Natural killer cell treated with Interleukin-12 subunit alpha and Interleukin-12 subunit beta and Interleukin-15 and Interleukin-18, amount 100 ng/mL, for 72 hours (primary cell): ENCODE measurements around the gene APOBEC2. TPM values are rescaled to one million over a fixed set of nuclear protein-coding genes. Genes with fewer than 3 reads are reported as not detected.

Source experiments
- ATAC-seq, 2 donors: fragments of 150-1000 bp; cut with Tn5 transposase in 1 of 2; sonication (Bioruptor Pico), chemical (Tn5 transposase) in 1 of 2; 2 replicates each; pipeline ENCODE4 v1.10.0; 2021
- DNase-seq: peaks from one replicate; pipeline ENCODE4 v3.0.0; 2022; ENCODE audit warnings: low spot score
- H3K27ac Mint-ChIP-seq, 2 donors: 1 replicate in 1 of 2; 2 replicates in 1 of 2; pipeline ENCODE4 v1.8.0; 2022; ENCODE audit warnings: mixed read lengths in 2 of 2, mild to moderate bottlenecking in 1 of 2, moderate library complexity in 1 of 2
- H3K27me3 Mint-ChIP-seq, 2 donors: 1 replicate in 1 of 2; 2 replicates in 1 of 2; pipeline ENCODE4 v1.8.0; 2022; ENCODE audit warnings: mixed read lengths in 2 of 2
- H3K36me3 Mint-ChIP-seq: one replicate; pipeline ENCODE4 v1.8.0; 2022; ENCODE audit warnings: mixed read lengths
- H3K4me1 Mint-ChIP-seq, 2 donors: 1 replicate in 1 of 2; 2 replicates in 1 of 2; pipeline ENCODE4 v1.8.0; 2022; ENCODE audit warnings: low read depth in 2 of 2, mixed read lengths in 2 of 2, mild to moderate bottlenecking in 1 of 2
- H3K4me3 Mint-ChIP-seq: one replicate; pipeline ENCODE4 v1.8.0; 2022; ENCODE audit warnings: mixed read lengths
- H3K9me3 Mint-ChIP-seq: 2 replicates; pipeline ENCODE4 v1.8.0; 2022; ENCODE audit warnings: mixed read lengths
- total RNA-seq, 2 donors: library from RNA; stranded (reverse); gene quantifications; one replicate each; pipeline ENCODE4 v1.2.3, GENCODE V29; 2022

The APOBEC2 gene
- total RNA-seq, 2 donors from 2014 or later = not detected

- Mint-ChIP-seq H3K4me1 (peaks cover 23 to 41% of the 10 kb centered on the region in 2 donors), H3K36me3 (peaks cover 13% of the 10 kb centered on the region), H3K27me3 (no peaks in the 10 kb centered on the region), H3K27ac (peak overlapping the region; percentile 90 to 91), H3K4me3 (peak overlapping the region; percentile 94), H3K9me3 (no peaks in the 10 kb centered on the region)
- no peak for DNase-seq
- no peak for ATAC-seq
These were observed 21.1 kb downstream of the APOBEC2 start for GRCh38 chr6:41073968-41074691.

GRCh38 chr6:41074692-41075436 lies 21.9 kb downstream of the APOBEC2 start:
- H3K4me1 Mint-ChIP-seq = peaks cover 23 to 41% of the 10 kb centered on the region in 2 donors
- H3K27ac Mint-ChIP-seq = peak overlapping the region; percentile 90 to 91
- H3K36me3 Mint-ChIP-seq = peaks cover 13% of the 10 kb centered on the region
- ATAC-seq (no peak), DNase-seq (no peak)
- no peaks in the 10 kb centered on the region for H3K9me3 Mint-ChIP-seq
- no peaks in the 10 kb centered on the region for H3K27me3 Mint-ChIP-seq
- H3K4me3 Mint-ChIP-seq = peak overlapping the region; percentile 94

- H3K27ac Mint-ChIP-seq = peak overlapping the region; percentile 90 to 91
- H3K4me3 Mint-ChIP-seq = peak overlapping the region; percentile 94
- ATAC-seq (no peak), DNase-seq (no peak)
- peaks cover 21% of the 10 kb centered on the region for H3K36me3 Mint-ChIP-seq
- H3K27me3 Mint-ChIP-seq = no peaks in the 10 kb centered on the region
- no peaks in the 10 kb centered on the region for H3K9me3 Mint-ChIP-seq
- peaks cover 30 to 43% of the 10 kb centered on the region in 2 donors for H3K4me1 Mint-ChIP-seq
These were observed 22.9 kb downstream of the APOBEC2 start for GRCh38 chr6:41075651-41076626.

- peaks cover 22% of the 10 kb centered on the region for H3K36me3 Mint-ChIP-seq
- no peak for DNase-seq
- H3K9me3 Mint-ChIP-seq = no peaks in the 10 kb centered on the region
- H3K4me1 Mint-ChIP-seq = peaks cover 36 to 40% of the 10 kb centered on the region in 2 donors
- H3K27me3 Mint-ChIP-seq = no peaks in the 10 kb centered on the region
- no peak overlapping the region for H3K4me3 Mint-ChIP-seq
- ATAC-seq = no peak
- H3K27ac Mint-ChIP-seq = no peak overlapping the region
These were observed 24.5 kb downstream of the APOBEC2 start for GRCh38 chr6:41077536-41077935.

- no peaks in the 10 kb centered on the region for H3K27me3 Mint-ChIP-seq
- no peak overlapping the region for H3K4me3 Mint-ChIP-seq
- peaks cover 22% of the 10 kb centered on the region for H3K36me3 Mint-ChIP-seq
- no peak overlapping the region for H3K27ac Mint-ChIP-seq
- DNase-seq (no peak), ATAC-seq (no peak)
- H3K9me3 Mint-ChIP-seq = no peaks in the 10 kb centered on the region
- peaks cover 40 to 44% of the 10 kb centered on the region in 2 donors for H3K4me1 Mint-ChIP-seq
These were observed 25.1 kb downstream of the APOBEC2 start for GRCh38 chr6:41078101-41078500.

- Mint-ChIP-seq H3K27ac (peak overlapping the region; percentile 80 to 88), H3K27me3 (no peaks in the 10 kb centered on the region), H3K4me1 (peaks cover 39 to 41% of the 10 kb centered on the region in 2 donors), H3K4me3 (no peak overlapping the region), H3K36me3 (peaks cover 22% of the 10 kb centered on the region), H3K9me3 (no peaks in the 10 kb centered on the region)
- ATAC-seq (no peak), DNase-seq (no peak)
These were observed 26.1 kb downstream of the APOBEC2 start for GRCh38 chr6:41079080-41079479.

GRCh38 chr6:41080621-41081020 lies 27.6 kb downstream of the APOBEC2 start:
- Mint-ChIP-seq H3K36me3 (peaks cover 26% of the 10 kb centered on the region), H3K27ac (peak overlapping the region; percentile 80 to 88), H3K9me3 (no peaks in the 10 kb centered on the region), H3K27me3 (no peaks in the 10 kb centered on the region), H3K4me3 (peak overlapping the region; percentile 62), H3K4me1 (peaks cover 25% of the 10 kb centered on the region in 2 donors)
- ATAC-seq = peak in 1 of 2 donors; percentile 66
- DNase-seq = no peak

- no peaks in the 10 kb centered on the region for H3K9me3 Mint-ChIP-seq
- ATAC-seq (no peak), DNase-seq (no peak)
- peaks cover 18 to 20% of the 10 kb centered on the region in 2 donors for H3K4me1 Mint-ChIP-seq
- H3K27ac Mint-ChIP-seq = peak overlapping the region in 1 of 2 donors; percentile 57
- H3K36me3 Mint-ChIP-seq = peaks cover 34% of the 10 kb centered on the region
- H3K27me3 Mint-ChIP-seq = no peaks in the 10 kb centered on the region
- H3K4me3 Mint-ChIP-seq = no peak overlapping the region
These were observed 30.1 kb downstream of the APOBEC2 start for GRCh38 chr6:41083072-41083471.

GRCh38 chr6:41085182-41085581 lies 32.2 kb downstream of the APOBEC2 start:
- no peak for ATAC-seq

GRCh38 chr6:41088451-41088850 lies 35.4 kb downstream of the APOBEC2 start:
- Mint-ChIP-seq H3K4me1 (peaks cover 0 to 2% of the 10 kb centered on the region in 2 donors), H3K4me3 (no peak overlapping the region), H3K27me3 (no peaks in the 10 kb centered on the region), H3K9me3 (no peaks in the 10 kb centered on the region), H3K36me3 (peaks cover 31% of the 10 kb centered on the region), H3K27ac (no peak overlapping the region)
- DNase-seq (no peak), ATAC-seq (no peak)

More at GRCh38 chr6:41085182-41085581, 32.2 kb downstream of the APOBEC2 start:
- H3K4me3 Mint-ChIP-seq = no peak overlapping the region
- peaks cover 29% of the 10 kb centered on the region for H3K36me3 Mint-ChIP-seq
- H3K27me3 Mint-ChIP-seq = no peaks in the 10 kb centered on the region
- no peak for DNase-seq
- H3K4me1 Mint-ChIP-seq = peaks cover 16 to 19% of the 10 kb centered on the region in 2 donors
- H3K9me3 Mint-ChIP-seq = no peaks in the 10 kb centered on the region
- H3K27ac Mint-ChIP-seq = no peak overlapping the region

- Mint-ChIP-seq H3K36me3 (peaks cover 34% of the 10 kb centered on the region), H3K9me3 (no peaks in the 10 kb centered on the region), H3K4me1 (peaks cover 0 to 9% of the 10 kb centered on the region in 2 donors), H3K4me3 (no peak overlapping the region), H3K27ac (peak overlapping the region in 1 of 2 donors; percentile 45), H3K27me3 (no peaks in the 10 kb centered on the region)
- DNase-seq = no peak
- no peak for ATAC-seq
These were observed 38.1 kb downstream of the APOBEC2 start for GRCh38 chr6:41090841-41091761.

GRCh38 chr6:41092421-41093140 lies 39.6 kb downstream of the APOBEC2 start:
- ATAC-seq (no peak), DNase-seq (no peak)
- Mint-ChIP-seq H3K4me3 (no peak overlapping the region), H3K9me3 (no peaks in the 10 kb centered on the region), H3K27ac (no peak overlapping the region), H3K4me1 (peaks cover 0 to 10% of the 10 kb centered on the region in 2 donors), H3K27me3 (no peaks in the 10 kb centered on the region), H3K36me3 (peaks cover 43% of the 10 kb centered on the region)
